OCI-LY1 (cell line): Measurements from ENCODE around the gene PAX2.
A peak's percentile ranks its signal among the peaks of the same experiment; 100 is the strongest.

Experiments
- EZH2 ChIP-seq: fragments of 200-600 bp; sonication (generic), shearing (Covaris generic); IDR thresholded peaks from 2 replicates; pipeline ENCODE4 v1.8.0; 2017; ENCODE audit warnings: borderline replicate concordance, mixed run types, mild to moderate bottlenecking, antibody characterized with exemption, low read length, moderate library complexity, mixed read lengths
- TF ChIP-seq, protein P1 (sequence below): fragments of 200-600 bp; sonication (generic), shearing (Covaris generic); IDR thresholded peaks from 2 replicates; pipeline ENCODE4 v1.5.1; 2017; ENCODE audit warnings: mild to moderate bottlenecking, antibody characterized with exemption, low read length, moderate library complexity, mixed read lengths

DNA sequence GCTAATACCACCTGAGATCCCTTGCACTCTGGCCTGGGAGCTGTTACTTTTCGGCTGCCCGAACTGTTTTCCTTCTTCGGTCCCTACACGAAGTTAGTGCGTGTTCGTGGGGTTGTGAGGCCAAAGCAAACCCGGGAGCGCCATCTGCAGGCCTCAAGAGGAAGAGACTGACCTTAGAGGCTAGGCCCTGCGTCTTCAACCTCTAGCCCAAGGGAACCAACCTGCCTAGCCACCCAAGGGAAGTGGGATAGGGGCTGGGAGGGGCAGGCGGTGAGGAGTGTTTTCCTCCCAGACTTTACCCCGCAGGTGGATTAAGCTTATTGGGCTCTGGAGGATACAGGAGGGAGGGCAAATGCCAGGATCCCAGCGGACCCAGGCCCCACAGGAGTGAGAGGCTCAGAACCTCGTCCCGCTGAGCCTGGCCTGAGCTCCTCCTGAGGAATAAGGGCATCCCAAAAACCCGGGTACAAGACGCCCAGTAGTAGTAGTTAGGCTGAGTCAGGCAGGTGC, 1.7 kb upstream of the PAX2 start:
- no peak for TF ChIP-seq EZH2
- TF ChIP-seq, protein P1, sequence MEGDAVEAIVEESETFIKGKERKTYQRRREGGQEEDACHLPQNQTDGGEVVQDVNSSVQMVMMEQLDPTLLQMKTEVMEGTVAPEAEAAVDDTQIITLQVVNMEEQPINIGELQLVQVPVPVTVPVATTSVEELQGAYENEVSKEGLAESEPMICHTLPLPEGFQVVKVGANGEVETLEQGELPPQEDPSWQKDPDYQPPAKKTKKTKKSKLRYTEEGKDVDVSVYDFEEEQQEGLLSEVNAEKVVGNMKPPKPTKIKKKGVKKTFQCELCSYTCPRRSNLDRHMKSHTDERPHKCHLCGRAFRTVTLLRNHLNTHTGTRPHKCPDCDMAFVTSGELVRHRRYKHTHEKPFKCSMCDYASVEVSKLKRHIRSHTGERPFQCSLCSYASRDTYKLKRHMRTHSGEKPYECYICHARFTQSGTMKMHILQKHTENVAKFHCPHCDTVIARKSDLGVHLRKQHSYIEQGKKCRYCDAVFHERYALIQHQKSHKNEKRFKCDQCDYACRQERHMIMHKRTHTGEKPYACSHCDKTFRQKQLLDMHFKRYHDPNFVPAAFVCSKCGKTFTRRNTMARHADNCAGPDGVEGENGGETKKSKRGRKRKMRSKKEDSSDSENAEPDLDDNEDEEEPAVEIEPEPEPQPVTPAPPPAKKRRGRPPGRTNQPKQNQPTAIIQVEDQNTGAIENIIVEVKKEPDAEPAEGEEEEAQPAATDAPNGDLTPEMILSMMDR = peak; percentile 59; the same call in 1 of the 2 replicates
